PC-9 (cell line): ENCODE results near the gene NR1H4. TPM values are rescaled to one million over a fixed set of nuclear protein-coding genes. Genes with fewer than 3 reads are reported as not detected.

ENCODE experiments used
- BruUV-seq: library from RNA; stranded (reverse); fragments of 400-500 nt; replicated peaks from 2 replicates; lab custom pipeline; 2021; lab: Mats Ljungman, UMichigan
- CTCF ChIA-PET: fragments of 300-600 bp; sonication (Branson Sonifier 250); formaldehyde crosslinking; loops from one replicate; lab custom pipeline; 2022; ENCODE audit warnings: antibody characterized with exemption; lab: Charles Lee
- POLR2A ChIA-PET: fragments of 300-600 bp; sonication (Branson Sonifier 250); formaldehyde crosslinking; loops from one replicate; lab custom pipeline; 2022; ENCODE audit warnings: antibody characterized with exemption; ENCODE audit not compliant: unreplicated experiment; lab: Charles Lee
- DNase-seq, 2 experiments: peaks; one replicate each; pipeline versions ENCODE4 v3.0.0 to v3.0.0-alpha.2; 2015 to 2022; ENCODE audit warnings: mixed read lengths in 1 of 2
- H2AFZ ChIP-seq: fragments of 200-600 bp; sonication (generic); 2 replicates; pipeline ENCODE4 v1.8.1; 2017; ENCODE audit warnings: antibody characterized with exemption
- H3F3A ChIP-seq: fragments of 200-600 bp; sonication (generic); 2 replicates; pipeline ENCODE4 v1.8.1; 2017; ENCODE audit warnings: antibody characterized with exemption, mild to moderate bottlenecking, low read depth; ENCODE audit not compliant: insufficient read depth
- H3K27ac ChIP-seq: fragments of 200-600 bp; sonication (generic); 2 replicates; pipeline ENCODE4 v1.6.1; 2016; ENCODE audit warnings: mixed run types
- H3K27me3 ChIP-seq: fragments of 200-600 bp; sonication (generic); 2 replicates; pipeline ENCODE4 v1.6.1; 2016; ENCODE audit warnings: low read depth, mixed run types; ENCODE audit not compliant: insufficient read depth
- H3K36me3 ChIP-seq: fragments of 200-600 bp; sonication (generic); 2 replicates; pipeline ENCODE4 v1.6.1; 2016; ENCODE audit warnings: low read depth, mixed run types
- H3K4me1 ChIP-seq: fragments of 200-600 bp; sonication (generic); replicated peaks from 2 replicates; pipeline ENCODE4 v1.6.1; 2016; ENCODE audit warnings: mixed run types; ENCODE audit not compliant: insufficient read depth
- H3K4me2 ChIP-seq: fragments of 200-600 bp; sonication (generic); 2 replicates; pipeline ENCODE4 v1.6.1; 2017; ENCODE audit warnings: mixed run types
- H3K4me3 ChIP-seq: fragments of 200-600 bp; sonication (generic); 2 replicates; pipeline ENCODE4 v1.6.1; 2016; ENCODE audit warnings: mixed run types
- H3K79me2 ChIP-seq: fragments of 200-600 bp; sonication (generic); 2 replicates; pipeline ENCODE4 v1.6.1; 2017; ENCODE audit warnings: low read depth, mixed run types
- H3K9me2 ChIP-seq: fragments of 200-600 bp; sonication (generic); 2 replicates; pipeline ENCODE4 v1.8.1; 2017; ENCODE audit warnings: mild to moderate bottlenecking; ENCODE audit not compliant: insufficient read depth
- H3K9me3 ChIP-seq: fragments of 200-600 bp; sonication (generic); 2 replicates; pipeline ENCODE4 v1.8.1; 2016; ENCODE audit warnings: low read depth; ENCODE audit not compliant: insufficient read depth
- H4K20me1 ChIP-seq: fragments of 200-600 bp; sonication (generic); 2 replicates; pipeline ENCODE4 v1.8.1; 2017; ENCODE audit not compliant: insufficient read depth
- EZH2 ChIP-seq: fragments of 200-600 bp; sonication (generic); IDR thresholded peaks from 2 replicates; pipeline ENCODE4 v1.8.0; 2017; ENCODE audit warnings: antibody characterized with exemption, low read depth
- intact Hi-C: fragments of 100-400 bp; cut with micrococcal nuclease; formaldehyde crosslinking; loops from one replicate; pipeline ENCODE4 v1.10.0; 2022; ENCODE audit not compliant: unreplicated experiment
- total RNA-seq: library from RNA; stranded (reverse); gene quantifications from 2 replicates; pipeline ENCODE4 v1.2.3, GENCODE V29; 2021
- TF ChIP-seq, protein P1 (sequence below): fragments of 200-600 bp; sonication (generic); conservative IDR thresholded peaks from 2 replicates; pipeline ENCODE4 v1.6.1; 2017; ENCODE audit warnings: mixed run types, antibody characterized with exemption, mild to moderate bottlenecking, moderate library complexity

The NR1H4 gene
- total RNA-seq, 1 experiment from 2014 or later = not detected

DNA sequence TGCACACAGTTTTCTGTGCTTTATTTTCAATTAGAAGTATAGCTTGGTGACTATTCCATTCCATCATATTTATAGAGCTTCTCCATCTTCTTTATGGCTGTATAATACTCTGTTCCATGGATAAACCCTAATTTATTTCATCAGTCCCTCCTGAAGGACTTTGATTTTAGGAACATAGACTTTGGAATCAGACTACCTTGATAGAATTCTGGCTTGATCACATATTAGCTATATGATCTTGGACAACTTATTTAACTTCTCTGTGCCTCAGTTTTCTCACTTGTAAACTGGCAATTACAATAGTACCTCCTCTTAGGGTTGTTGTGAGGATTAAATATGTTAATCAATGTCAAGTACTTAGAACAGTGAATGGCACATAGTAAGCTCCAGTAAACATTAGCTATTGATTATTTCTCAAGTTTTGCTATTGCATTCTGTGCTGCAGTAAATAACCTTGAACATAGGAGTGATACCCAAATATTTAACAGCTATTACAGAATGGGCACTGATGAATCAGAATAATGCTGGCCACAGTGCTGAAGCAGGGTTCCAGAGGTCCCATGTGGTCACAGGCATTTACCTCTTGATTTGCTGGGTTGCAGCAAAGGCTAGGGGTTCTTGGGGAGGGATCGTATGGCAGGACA lies 12.2 kb upstream of the NR1H4 start:
- DNase-seq = no peak
- Histone ChIP-seq H3K27me3 (peaks cover 23% of the 10 kb centered on the region; the same call in 1 of the 2 replicates), H3K4me2 (no peak overlapping the region), H4K20me1 (no peaks in the 10 kb centered on the region), H3K4me1 (no peaks in the 10 kb centered on the region), H3K4me3 (no peak overlapping the region), H3K27ac (no peak overlapping the region), H3K36me3 (no peaks in the 10 kb centered on the region), H3K9me2 (no peaks in the 10 kb centered on the region), H3K79me2 (no peaks in the 10 kb centered on the region), H3K9me3 (no peaks in the 10 kb centered on the region), H3F3A (no peaks in the 10 kb centered on the region), H2AFZ (no peak overlapping the region)
- TF ChIP-seq, protein P1, sequence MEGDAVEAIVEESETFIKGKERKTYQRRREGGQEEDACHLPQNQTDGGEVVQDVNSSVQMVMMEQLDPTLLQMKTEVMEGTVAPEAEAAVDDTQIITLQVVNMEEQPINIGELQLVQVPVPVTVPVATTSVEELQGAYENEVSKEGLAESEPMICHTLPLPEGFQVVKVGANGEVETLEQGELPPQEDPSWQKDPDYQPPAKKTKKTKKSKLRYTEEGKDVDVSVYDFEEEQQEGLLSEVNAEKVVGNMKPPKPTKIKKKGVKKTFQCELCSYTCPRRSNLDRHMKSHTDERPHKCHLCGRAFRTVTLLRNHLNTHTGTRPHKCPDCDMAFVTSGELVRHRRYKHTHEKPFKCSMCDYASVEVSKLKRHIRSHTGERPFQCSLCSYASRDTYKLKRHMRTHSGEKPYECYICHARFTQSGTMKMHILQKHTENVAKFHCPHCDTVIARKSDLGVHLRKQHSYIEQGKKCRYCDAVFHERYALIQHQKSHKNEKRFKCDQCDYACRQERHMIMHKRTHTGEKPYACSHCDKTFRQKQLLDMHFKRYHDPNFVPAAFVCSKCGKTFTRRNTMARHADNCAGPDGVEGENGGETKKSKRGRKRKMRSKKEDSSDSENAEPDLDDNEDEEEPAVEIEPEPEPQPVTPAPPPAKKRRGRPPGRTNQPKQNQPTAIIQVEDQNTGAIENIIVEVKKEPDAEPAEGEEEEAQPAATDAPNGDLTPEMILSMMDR = no peak
- TF ChIP-seq EZH2 = no peak
- POLR2A ChIA-PET = no interaction called here
- CTCF ChIA-PET = no interaction called here
- intact Hi-C loops = no loop called here
- BruUV-seq = no TSS peak

DNA sequence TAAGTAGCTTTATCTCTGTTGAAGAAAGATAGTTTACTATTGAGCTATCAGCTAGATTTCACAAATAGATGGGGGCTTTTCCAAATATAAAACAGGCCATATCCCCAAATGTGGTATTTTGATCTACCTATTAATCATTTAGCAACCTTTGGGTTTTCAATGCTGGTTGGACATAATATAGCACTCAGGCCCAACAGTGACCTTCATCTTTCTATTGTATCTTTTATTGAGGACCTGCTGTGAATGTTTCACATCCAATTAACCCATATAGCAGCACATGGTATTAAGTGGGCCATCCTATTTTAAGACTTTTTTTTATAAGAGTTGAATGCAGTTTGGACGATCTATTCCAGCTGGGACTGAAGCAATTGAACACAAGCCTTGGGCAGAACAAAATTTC lies 10.0 kb upstream of the NR1H4 start:
- BruUV-seq = no TSS peak
- Histone ChIP-seq H3K4me2 (no peak overlapping the region), H3K4me3 (no peak overlapping the region), H3K9me3 (no peaks in the 10 kb centered on the region), H2AFZ (no peak overlapping the region), H3K36me3 (no peaks in the 10 kb centered on the region), H3K9me2 (0 out of 2 replicates have a peak, but pooled peaks cover 4% of the 10 kb centered on the region), H3K4me1 (no peaks in the 10 kb centered on the region), H3K79me2 (no peaks in the 10 kb centered on the region), H4K20me1 (no peaks in the 10 kb centered on the region), H3K27me3 (peaks cover 10% of the 10 kb centered on the region; the same call in 1 of the 2 replicates), H3F3A (no peaks in the 10 kb centered on the region), H3K27ac (no peak overlapping the region)
- no peak for TF ChIP-seq EZH2
- TF ChIP-seq, protein P1 = no peak
- no peak for DNase-seq
- intact Hi-C loops = no loop called here
- CTCF ChIA-PET = no interaction called here
- POLR2A ChIA-PET = no interaction called here

DNA sequence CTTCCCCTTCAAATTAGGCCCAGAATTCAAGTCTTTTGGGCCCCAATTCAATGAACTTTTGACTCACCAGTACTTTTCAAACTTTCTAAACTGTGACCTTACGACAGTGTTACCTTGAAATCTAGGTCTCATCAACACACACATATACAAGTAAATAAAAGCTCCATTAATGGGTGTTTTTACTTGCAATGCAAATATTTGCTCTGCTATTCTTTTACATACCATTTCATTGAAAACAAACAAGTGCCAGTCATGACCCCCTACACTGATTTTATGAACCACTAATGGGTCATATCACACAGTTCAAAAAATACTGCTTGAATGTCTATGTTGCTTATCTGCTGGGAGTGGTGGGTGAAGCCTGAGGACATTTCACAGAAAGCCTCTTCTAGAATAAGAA lies 9.1 kb upstream of the NR1H4 start:
- H3K79me2 ChIP-seq = no peaks in the 10 kb centered on the region
- no peaks in the 10 kb centered on the region for H3K36me3 ChIP-seq
- no peaks in the 10 kb centered on the region for H4K20me1 ChIP-seq
- H3K9me2 ChIP-seq = 0 out of 2 replicates have a peak, but pooled peaks cover 4% of the 10 kb centered on the region
- ChIA-PET CTCF (no interaction called here), POLR2A (no interaction called here)
- H3K27me3 ChIP-seq = peaks cover 6% of the 10 kb centered on the region; the same call in 1 of the 2 replicates
- no TSS peak for BruUV-seq
- H3K9me3 ChIP-seq = no peaks in the 10 kb centered on the region
- H3K27ac ChIP-seq = no peak overlapping the region
- no peak overlapping the region for H3K4me2 ChIP-seq
- no peak overlapping the region for H2AFZ ChIP-seq
- DNase-seq = no peak
- intact Hi-C loops = no loop called here
- TF ChIP-seq EZH2 = no peak
- TF ChIP-seq, protein P1 = no peak
- no peaks in the 10 kb centered on the region for H3F3A ChIP-seq
- no peaks in the 10 kb centered on the region for H3K4me1 ChIP-seq
- no peak overlapping the region for H3K4me3 ChIP-seq
